HepG2 (cell line): ENCODE data around the gene PEPD. TPM values are rescaled to one million over a fixed set of nuclear protein-coding genes. Genes with fewer than 3 reads are reported as not detected.

Experiments used
- ATF1 ChIP-seq: IDR thresholded peaks from 2 replicates; pipeline ENCODE4 v1.6.1; 2016; ENCODE audit warnings: mild to moderate bottlenecking, control low read depth
- DNMT1 ChIP-seq: sonication (generic); formaldehyde crosslinking; IDR thresholded peaks from 2 replicates; pipeline ENCODE4 v1.5.1; 2020; ENCODE audit warnings: mild to moderate bottlenecking, missing genetic modification reagents
- GTF3A ChIP-seq: sonication (generic); formaldehyde crosslinking; conservative IDR thresholded peaks from 2 replicates; pipeline ENCODE4 v1.4.0; 2020; ENCODE audit warnings: mild to moderate bottlenecking, missing genetic modification reagents
- KLF9 ChIP-seq: IDR thresholded peaks from 2 replicates; pipeline ENCODE4 v1.6.1; 2016; ENCODE audit warnings: low read depth
- LCORL ChIP-seq, 2 experiments: fragments of 450-650 bp in 1 of 2; sonication (generic) in 1 of 2; formaldehyde crosslinking in 1 of 2; IDR thresholded peaks; 2 replicates each; pipeline versions ENCODE4 v1.5.0 to v1.6.1; 2017 to 2020; ENCODE audit warnings: antibody characterized with exemption in 1 of 2, missing genetic modification reagents in 1 of 2
- MBD4 ChIP-seq: IDR thresholded peaks from 2 replicates; pipeline ENCODE4 v1.6.1; 2012; ENCODE audit warnings: low read length, inconsistent platforms, borderline replicate concordance
- NFYC ChIP-seq: IDR thresholded peaks from 2 replicates; pipeline ENCODE4 v1.6.1; 2016; ENCODE audit warnings: missing genetic modification reagents, missing compliant biosample characterization
- PHF8 ChIP-seq: sonication (generic); formaldehyde crosslinking; IDR thresholded peaks from 2 replicates; pipeline ENCODE4 v1.5.0; 2020; ENCODE audit warnings: missing genetic modification reagents
- POLR2AphosphoS2 ChIP-seq: IDR thresholded peaks from 2 replicates; pipeline ENCODE4 v1.6.1; 2011; ENCODE audit warnings: low read depth, low read length, improper control_type of control experiment
- RBM22 ChIP-seq: fragments of 200-400 bp; formaldehyde crosslinking; optimal IDR thresholded peaks from 2 replicates; pipeline ENCODE3; 2017; ENCODE audit warnings: mild to moderate bottlenecking, low read length, moderate library complexity
- RORA ChIP-seq: sonication (generic); formaldehyde crosslinking; IDR thresholded peaks from 2 replicates; pipeline ENCODE4 v1.5.0; 2020; ENCODE audit warnings: mild to moderate bottlenecking, missing genetic modification reagents, moderate library complexity
- SP2 ChIP-seq: sonication (generic); formaldehyde crosslinking; IDR thresholded peaks from 2 replicates; pipeline ENCODE4 v1.5.1; 2020; ENCODE audit warnings: mild to moderate bottlenecking, missing genetic modification reagents
- TOPORS ChIP-seq: sonication (generic); formaldehyde crosslinking; IDR thresholded peaks from 2 replicates; pipeline ENCODE4 v1.8.0; 2023; ENCODE audit warnings: mild to moderate bottlenecking, missing genetic modification reagents
- ZC3H13 ChIP-seq: sonication (generic); formaldehyde crosslinking; IDR thresholded peaks from 2 replicates; pipeline ENCODE4 v1.8.1; 2023; ENCODE audit warnings: mild to moderate bottlenecking, missing genetic modification reagents, moderate library complexity
- ZC3H4 ChIP-seq: sonication (generic); formaldehyde crosslinking; IDR thresholded peaks from 2 replicates; pipeline ENCODE4 v1.4.0; 2020; ENCODE audit warnings: missing genetic modification reagents, borderline replicate concordance
- ZNF34 ChIP-seq: sonication (generic); formaldehyde crosslinking; IDR thresholded peaks from 2 replicates; pipeline ENCODE4 v1.4.0; 2020; ENCODE audit warnings: mild to moderate bottlenecking, missing genetic modification reagents, borderline replicate concordance
- ZNF7 ChIP-seq: IDR thresholded peaks from 2 replicates; pipeline ENCODE4 v1.6.1; 2016; ENCODE audit warnings: missing biosample characterization, missing genetic modification reagents
- ZNF816 ChIP-seq: sonication (generic); formaldehyde crosslinking; IDR thresholded peaks from 2 replicates; pipeline ENCODE4 v1.8.0; 2022; ENCODE audit warnings: missing genetic modification reagents, mild to moderate bottlenecking, borderline replicate concordance
- polyA plus RNA-seq, 8 experiments: library from polyadenylated mRNA; depleted of rRNA in 3 of 8; stranded (reverse) in 7 of 8; unstranded in 1 of 8; fragments of >200 nt; fragmentation: Illumina TruSeq in 4 of 8; extraction: Trizol in 4 of 8; gene quantifications; 2 replicates each; pipeline versions ENCODE4 v1.2.1 to v1.2.3, GENCODE V29; 2011 to 2016; ENCODE audit warnings: low read depth in 4 of 8, missing spikeins in 1 of 8, mixed read lengths in 1 of 8; ENCODE audit not compliant: insufficient read depth in 1 of 8
- total RNA-seq, 5 experiments: library from RNA; depleted of rRNA; stranded (reverse); fragments of >200 nt; fragmentation: Illumina TruSeq; extraction: Trizol; gene quantifications; 2 replicates each; pipeline ENCODE4 v1.2.3, GENCODE V29; 2016; ENCODE audit warnings: low read depth in 1 of 5
- TF ChIP-seq, protein P1 (sequence below), 2 experiments: fragments of 450-650 bp in 1 of 2; sonication (generic) in 1 of 2; formaldehyde crosslinking; IDR thresholded peaks; 2 replicates each; pipeline versions ENCODE4 v1.5.0 to v1.8.0; 2020 to 2022; ENCODE audit warnings: mild to moderate bottlenecking in 1 of 2, missing genetic modification reagents in 1 of 2
- TF ChIP-seq, protein P2 (sequence below): conservative IDR thresholded peaks from 2 replicates; pipeline ENCODE4 v1.6.1; 2018; ENCODE audit warnings: missing genetic modification reagents
- TF ChIP-seq, protein P3 (sequence below): sonication (generic); formaldehyde crosslinking; IDR thresholded peaks from 2 replicates; pipeline ENCODE4 v1.4.0; 2020; ENCODE audit warnings: low read depth, mild to moderate bottlenecking, missing genetic modification reagents
- TF ChIP-seq, protein P4 (sequence below): IDR thresholded peaks from 2 replicates; pipeline ENCODE4 v1.6.1; 2016; ENCODE audit warnings: low read depth, borderline replicate concordance
- TF ChIP-seq, protein P5 (sequence below): sonication (generic); formaldehyde crosslinking; IDR thresholded peaks from 2 replicates; pipeline ENCODE4 v1.4.0; 2020; ENCODE audit warnings: missing genetic modification reagents
- TF ChIP-seq, protein P6 (sequence below): sonication (generic); formaldehyde crosslinking; IDR thresholded peaks from 2 replicates; pipeline ENCODE4 v1.5.1; 2020; ENCODE audit warnings: missing genetic modification reagents, mild to moderate bottlenecking, borderline replicate concordance

The PEPD gene
- total and polyA plus RNA-seq, 2 of the 13 experiments (the other 11 are each of a cell fraction or from before 2014, with no cell fraction given): 60.7 to 75.1 TPM

DNA sequence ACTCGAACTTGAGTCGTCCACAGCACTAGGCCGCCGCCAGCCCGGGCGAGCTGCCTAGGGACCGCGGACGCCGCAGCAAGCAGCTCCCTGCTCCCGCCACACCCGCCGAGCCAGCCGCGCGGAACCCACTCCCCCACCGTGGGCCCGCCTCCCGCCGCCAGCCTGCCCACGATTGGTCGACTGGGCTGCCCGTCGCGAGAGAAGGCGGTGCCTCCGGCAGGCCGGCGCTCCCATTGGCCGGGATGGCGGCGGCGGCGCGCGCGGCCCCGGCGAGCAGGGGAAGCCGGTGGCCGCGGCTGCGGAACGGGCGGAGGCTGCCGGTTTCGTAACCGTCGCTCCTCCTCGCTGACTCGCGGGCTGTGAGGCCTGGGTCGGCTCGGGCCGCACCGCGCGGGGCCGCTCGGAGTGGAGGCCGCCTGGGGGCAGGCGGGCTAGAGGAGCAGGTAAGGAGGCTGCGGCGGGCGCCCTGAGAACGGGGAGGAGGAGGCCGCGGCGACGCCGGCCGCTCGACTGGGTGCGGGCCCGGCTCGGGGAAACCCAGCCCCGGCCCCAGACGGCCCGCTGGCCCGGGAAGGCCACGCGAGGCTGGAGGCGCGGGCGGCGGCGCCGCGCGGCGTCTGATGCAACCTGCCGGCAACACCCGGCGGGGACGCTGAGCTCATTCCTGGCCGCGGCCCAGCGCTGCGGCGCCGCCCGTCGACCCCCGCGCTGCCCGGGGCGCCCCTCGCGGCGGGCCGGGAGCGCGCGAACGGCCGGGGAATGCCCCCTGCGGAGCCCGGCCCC is 147.9 kb downstream of the PEPD start, which contains the start of gene CEBPG (continued):
- TF ChIP-seq MBD4: no peak
- no peak for TF ChIP-seq RBM22
- no peak for TF ChIP-seq ATF1 (CRISPR knock-in tag)
- TF ChIP-seq, protein P1, sequence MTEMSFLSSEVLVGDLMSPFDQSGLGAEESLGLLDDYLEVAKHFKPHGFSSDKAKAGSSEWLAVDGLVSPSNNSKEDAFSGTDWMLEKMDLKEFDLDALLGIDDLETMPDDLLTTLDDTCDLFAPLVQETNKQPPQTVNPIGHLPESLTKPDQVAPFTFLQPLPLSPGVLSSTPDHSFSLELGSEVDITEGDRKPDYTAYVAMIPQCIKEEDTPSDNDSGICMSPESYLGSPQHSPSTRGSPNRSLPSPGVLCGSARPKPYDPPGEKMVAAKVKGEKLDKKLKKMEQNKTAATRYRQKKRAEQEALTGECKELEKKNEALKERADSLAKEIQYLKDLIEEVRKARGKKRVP (CRISPR knock-in tag; IDR thresholded peaks at IDR 0.05): peak; percentile 94 to 95
- TF ChIP-seq, protein P2, sequence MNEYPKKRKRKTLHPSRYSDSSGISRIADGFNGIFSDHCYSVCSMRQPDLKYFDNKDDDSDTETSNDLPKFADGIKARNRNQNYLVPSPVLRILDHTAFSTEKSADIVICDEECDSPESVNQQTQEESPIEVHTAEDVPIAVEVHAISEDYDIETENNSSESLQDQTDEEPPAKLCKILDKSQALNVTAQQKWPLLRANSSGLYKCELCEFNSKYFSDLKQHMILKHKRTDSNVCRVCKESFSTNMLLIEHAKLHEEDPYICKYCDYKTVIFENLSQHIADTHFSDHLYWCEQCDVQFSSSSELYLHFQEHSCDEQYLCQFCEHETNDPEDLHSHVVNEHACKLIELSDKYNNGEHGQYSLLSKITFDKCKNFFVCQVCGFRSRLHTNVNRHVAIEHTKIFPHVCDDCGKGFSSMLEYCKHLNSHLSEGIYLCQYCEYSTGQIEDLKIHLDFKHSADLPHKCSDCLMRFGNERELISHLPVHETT (CRISPR knock-in tag): peak; percentile 49; the same call in 1 of the 2 replicates
- TF ChIP-seq LCORL (IDR thresholded peaks at IDR 0.05): no peak
- TF ChIP-seq LCORL (CRISPR knock-in tag; IDR thresholded peaks at IDR 0.05): peak; percentile 52; the same call in 1 of the 2 replicates
- TF ChIP-seq ZNF7 (CRISPR knock-in tag): no peak
- TF ChIP-seq, protein P3, sequence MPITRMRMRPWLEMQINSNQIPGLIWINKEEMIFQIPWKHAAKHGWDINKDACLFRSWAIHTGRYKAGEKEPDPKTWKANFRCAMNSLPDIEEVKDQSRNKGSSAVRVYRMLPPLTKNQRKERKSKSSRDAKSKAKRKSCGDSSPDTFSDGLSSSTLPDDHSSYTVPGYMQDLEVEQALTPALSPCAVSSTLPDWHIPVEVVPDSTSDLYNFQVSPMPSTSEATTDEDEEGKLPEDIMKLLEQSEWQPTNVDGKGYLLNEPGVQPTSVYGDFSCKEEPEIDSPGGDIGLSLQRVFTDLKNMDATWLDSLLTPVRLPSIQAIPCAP: no peak
- TF ChIP-seq DNMT1: no peak
- TF ChIP-seq ZC3H4 (CRISPR knock-in tag): no peak
- TF ChIP-seq RORA (CRISPR knock-in tag): no peak
- no peak for TF ChIP-seq ZC3H13 (CRISPR knock-in tag)
- no peak for TF ChIP-seq POLR2AphosphoS2
- TF ChIP-seq PHF8 (CRISPR knock-in tag): peak; percentile 89
- TF ChIP-seq, protein P4, sequence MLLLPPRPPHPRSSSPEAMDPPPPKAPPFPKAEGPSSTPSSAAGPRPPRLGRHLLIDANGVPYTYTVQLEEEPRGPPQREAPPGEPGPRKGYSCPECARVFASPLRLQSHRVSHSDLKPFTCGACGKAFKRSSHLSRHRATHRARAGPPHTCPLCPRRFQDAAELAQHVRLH (CRISPR knock-in tag): no peak
- peak; percentile 94 for TF ChIP-seq SP2 (CRISPR knock-in tag)
- TF ChIP-seq ZNF816 (CRISPR knock-in tag): no peak
- TF ChIP-seq, protein P5, sequence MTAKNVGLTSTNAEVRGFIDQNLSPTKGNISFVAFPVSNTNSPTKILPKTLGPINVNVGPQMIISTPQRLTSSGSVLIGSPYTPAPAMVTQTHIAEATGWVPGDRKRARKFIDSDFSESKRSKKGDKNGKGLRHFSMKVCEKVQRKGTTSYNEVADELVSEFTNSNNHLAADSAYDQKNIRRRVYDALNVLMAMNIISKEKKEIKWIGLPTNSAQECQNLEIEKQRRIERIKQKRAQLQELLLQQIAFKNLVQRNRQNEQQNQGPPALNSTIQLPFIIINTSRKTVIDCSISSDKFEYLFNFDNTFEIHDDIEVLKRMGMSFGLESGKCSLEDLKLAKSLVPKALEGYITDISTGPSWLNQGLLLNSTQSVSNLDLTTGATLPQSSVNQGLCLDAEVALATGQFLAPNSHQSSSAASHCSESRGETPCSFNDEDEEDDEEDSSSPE (CRISPR knock-in tag): peak; percentile 85
- no peak for TF ChIP-seq GTF3A
- TF ChIP-seq, protein P6, sequence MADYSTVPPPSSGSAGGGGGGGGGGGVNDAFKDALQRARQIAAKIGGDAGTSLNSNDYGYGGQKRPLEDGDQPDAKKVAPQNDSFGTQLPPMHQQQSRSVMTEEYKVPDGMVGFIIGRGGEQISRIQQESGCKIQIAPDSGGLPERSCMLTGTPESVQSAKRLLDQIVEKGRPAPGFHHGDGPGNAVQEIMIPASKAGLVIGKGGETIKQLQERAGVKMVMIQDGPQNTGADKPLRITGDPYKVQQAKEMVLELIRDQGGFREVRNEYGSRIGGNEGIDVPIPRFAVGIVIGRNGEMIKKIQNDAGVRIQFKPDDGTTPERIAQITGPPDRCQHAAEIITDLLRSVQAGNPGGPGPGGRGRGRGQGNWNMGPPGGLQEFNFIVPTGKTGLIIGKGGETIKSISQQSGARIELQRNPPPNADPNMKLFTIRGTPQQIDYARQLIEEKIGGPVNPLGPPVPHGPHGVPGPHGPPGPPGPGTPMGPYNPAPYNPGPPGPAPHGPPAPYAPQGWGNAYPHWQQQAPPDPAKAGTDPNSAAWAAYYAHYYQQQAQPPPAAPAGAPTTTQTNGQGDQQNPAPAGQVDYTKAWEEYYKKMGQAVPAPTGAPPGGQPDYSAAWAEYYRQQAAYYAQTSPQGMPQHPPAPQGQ (CRISPR knock-in tag): no peak
- TF ChIP-seq ZNF34: no peak
- peak; percentile 89 for TF ChIP-seq NFYC
- TF ChIP-seq TOPORS (CRISPR knock-in tag): no peak
- no peak for TF ChIP-seq KLF9 (CRISPR knock-in tag)
